PC-3 (cell line): ENCODE data around the gene KCNJ3.

Experiments used
- CTCF ChIP-seq: fragments of 300-600 bp; sonication (generic); conservative IDR thresholded peaks from 2 replicates; pipeline ENCODE4 v1.5.1; 2017; ENCODE audit warnings: antibody characterized with exemption, low read depth, mild to moderate bottlenecking, low read length
- EZH2 ChIP-seq: fragments of 300-600 bp; sonication (generic); IDR thresholded peaks from one replicate; pipeline ENCODE4 v1.6.1; 2017; ENCODE audit warnings: antibody characterized with exemption, mild to moderate bottlenecking, low read length; ENCODE audit not compliant: unreplicated experiment

GRCh38 chr2:154776825-154777224 lies 78.3 kb downstream of the KCNJ3 start:
- TF ChIP-seq EZH2 (no peak), CTCF (no peak)
